Measurements from ENCODE around the gene LIN52. TPM values are rescaled to one million over a fixed set of nuclear protein-coding genes. Genes with fewer than 3 reads are reported as not detected.

LIN52 gene
- total and polyA plus RNA-seq, 10 donors = 4.0 to 11.3 (median 8.5) TPM

DNA sequence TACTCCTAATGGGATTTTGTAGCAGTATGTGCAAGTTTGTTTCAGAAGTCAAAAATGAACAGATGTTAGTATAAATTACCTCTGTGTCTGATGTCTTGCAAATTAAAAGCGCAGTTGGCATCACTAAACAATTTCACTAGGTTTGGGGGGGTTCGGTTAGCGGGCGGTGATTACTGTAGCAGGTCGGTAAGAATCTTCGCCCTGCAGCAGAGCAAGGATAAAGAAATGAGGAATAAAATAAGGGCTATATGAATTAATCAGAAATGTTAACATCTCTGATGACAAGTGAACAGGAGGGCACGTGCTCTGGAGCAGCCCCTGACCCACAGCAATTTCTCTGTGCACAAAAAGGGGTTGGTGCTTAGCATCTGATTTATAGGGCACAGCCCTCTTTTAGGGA, 110.9 kb downstream of the LIN52 start:
- DNase-seq = no peak

DNA sequence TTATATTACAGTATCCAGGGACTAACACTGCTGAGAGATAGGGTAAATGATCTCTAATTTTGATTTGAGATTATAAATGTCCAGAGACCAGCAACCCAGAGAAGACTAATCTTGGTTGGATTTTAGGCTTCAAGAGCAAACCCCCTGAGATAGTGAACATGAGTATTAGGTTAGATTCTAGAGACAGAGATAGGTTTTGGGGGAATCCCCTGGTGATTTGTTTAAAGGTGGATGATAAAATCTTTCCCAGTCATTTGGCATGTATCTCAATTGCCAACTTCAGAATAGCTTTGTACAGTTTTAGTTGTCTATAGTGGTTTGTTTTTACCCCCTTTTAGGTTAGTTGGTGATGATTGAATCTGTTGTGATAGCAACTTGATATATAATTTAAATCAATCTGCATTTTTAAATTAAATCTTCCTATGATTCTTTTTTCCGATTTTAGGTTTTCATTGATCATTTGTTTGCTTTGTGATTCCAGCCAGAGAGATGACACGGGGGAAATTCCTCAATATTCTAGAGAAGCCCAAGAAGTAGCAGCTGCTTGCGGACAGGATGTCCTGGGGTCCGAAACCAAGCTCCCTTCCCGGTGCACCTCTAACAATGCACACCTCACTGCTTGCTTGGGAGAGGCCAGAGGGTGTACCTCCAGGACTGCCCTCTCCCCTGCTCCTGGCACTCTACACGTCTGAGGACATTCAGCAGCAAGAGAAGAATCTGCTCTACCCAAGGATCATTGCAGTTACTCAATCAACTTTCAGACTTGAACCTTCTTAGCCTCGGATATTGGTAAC, 113.9 kb downstream of the LIN52 start:
- DNase-seq = no peak
- no peaks in the 10 kb centered on the region for H3K27me3 ChIP-seq (replicated peaks in 1 of 7)
- no peak overlapping the region for H3K27ac ChIP-seq
- no peaks in the 10 kb centered on the region for H3K9me3 ChIP-seq
- no peaks in the 10 kb centered on the region for H3K4me1 ChIP-seq
- intact Hi-C loops (cut with DNase I; ENCODE audit: low total_unique reads) = no loop called here
- TF ChIP-seq POLR2A (IDR thresholded peaks at IDR 0.05) (no peak), POLR2AphosphoS5 (IDR thresholded peaks at IDR 0.05) (no peak)
- TF ChIP-seq, protein P1, sequence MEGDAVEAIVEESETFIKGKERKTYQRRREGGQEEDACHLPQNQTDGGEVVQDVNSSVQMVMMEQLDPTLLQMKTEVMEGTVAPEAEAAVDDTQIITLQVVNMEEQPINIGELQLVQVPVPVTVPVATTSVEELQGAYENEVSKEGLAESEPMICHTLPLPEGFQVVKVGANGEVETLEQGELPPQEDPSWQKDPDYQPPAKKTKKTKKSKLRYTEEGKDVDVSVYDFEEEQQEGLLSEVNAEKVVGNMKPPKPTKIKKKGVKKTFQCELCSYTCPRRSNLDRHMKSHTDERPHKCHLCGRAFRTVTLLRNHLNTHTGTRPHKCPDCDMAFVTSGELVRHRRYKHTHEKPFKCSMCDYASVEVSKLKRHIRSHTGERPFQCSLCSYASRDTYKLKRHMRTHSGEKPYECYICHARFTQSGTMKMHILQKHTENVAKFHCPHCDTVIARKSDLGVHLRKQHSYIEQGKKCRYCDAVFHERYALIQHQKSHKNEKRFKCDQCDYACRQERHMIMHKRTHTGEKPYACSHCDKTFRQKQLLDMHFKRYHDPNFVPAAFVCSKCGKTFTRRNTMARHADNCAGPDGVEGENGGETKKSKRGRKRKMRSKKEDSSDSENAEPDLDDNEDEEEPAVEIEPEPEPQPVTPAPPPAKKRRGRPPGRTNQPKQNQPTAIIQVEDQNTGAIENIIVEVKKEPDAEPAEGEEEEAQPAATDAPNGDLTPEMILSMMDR (IDR thresholded peaks at IDR 0.05 in 8 of 11, conservative IDR thresholded peaks at IDR 0.05 in 3 of 11) = no peak
- H3K4me3 ChIP-seq = no peak overlapping the region
- H3K36me3 ChIP-seq = peaks cover 0 to 55% (median 27%) of the 10 kb centered on the region in 6 donors
- 92 to 97% (median 96%) methylated on average over 7 of the region's 7 CpGs for WGBS, 5 donors

More for the DNA sequence above, 110.9 kb downstream of the LIN52 start:
- 96 to 100% (median 97%) methylated on average over 7 of the region's 7 CpGs for WGBS, 5 donors
- Histone ChIP-seq H3K27ac (no peak overlapping the region), H3K9me3 (no peaks in the 10 kb centered on the region), H3K36me3 (peaks cover 0 to 39% (median 15%) of the 10 kb centered on the region in 6 donors), H3K4me3 (no peak overlapping the region), H3K4me1 (no peaks in the 10 kb centered on the region), H3K27me3 (replicated peaks in 1 of 7) (no peaks in the 10 kb centered on the region)
- TF ChIP-seq, protein P1 (IDR thresholded peaks at IDR 0.05 in 8 of 11, conservative IDR thresholded peaks at IDR 0.05 in 3 of 11) = no peak
- TF ChIP-seq POLR2A (IDR thresholded peaks at IDR 0.05) (no peak), POLR2AphosphoS5 (IDR thresholded peaks at IDR 0.05) (no peak)
- intact Hi-C loops (cut with DNase I; ENCODE audit: low total_unique reads) = no loop called here

DNA sequence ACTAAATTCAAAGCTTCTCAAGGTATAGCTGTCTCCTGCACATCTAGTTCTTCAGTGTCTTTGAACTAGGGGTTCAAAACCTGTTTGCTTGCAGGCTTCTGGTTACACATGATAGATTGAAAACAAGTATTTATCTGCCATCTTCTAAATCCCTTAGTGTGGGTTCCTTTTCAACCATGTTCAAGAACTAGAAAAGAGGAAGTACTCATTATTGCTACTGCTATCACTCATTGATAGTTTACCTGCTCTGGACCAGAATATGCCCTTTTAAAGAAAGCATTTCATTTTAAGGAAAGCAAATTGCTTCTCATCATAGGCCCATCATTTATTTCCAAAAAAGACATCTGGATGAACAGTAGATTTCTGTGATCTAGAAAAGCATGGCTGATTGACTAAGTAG, 117.4 kb downstream of the LIN52 start:
- Histone ChIP-seq H3K9me3 (no peaks in the 10 kb centered on the region), H3K27me3 (replicated peaks in 1 of 7) (no peaks in the 10 kb centered on the region), H3K4me1 (no peaks in the 10 kb centered on the region), H3K36me3 (peaks cover 0 to 63% (median 27%) of the 10 kb centered on the region in 6 donors), H3K27ac (no peak overlapping the region), H3K4me3 (no peak overlapping the region)
- TF ChIP-seq POLR2AphosphoS5 (IDR thresholded peaks at IDR 0.05) = no peak
- no peak for TF ChIP-seq POLR2A (IDR thresholded peaks at IDR 0.05)
- TF ChIP-seq, protein P1 (IDR thresholded peaks at IDR 0.05 in 8 of 11, conservative IDR thresholded peaks at IDR 0.05 in 3 of 11) = no peak
- intact Hi-C loops (cut with DNase I; ENCODE audit: low total_unique reads) = no loop called here
- no peak for DNase-seq

DNA sequence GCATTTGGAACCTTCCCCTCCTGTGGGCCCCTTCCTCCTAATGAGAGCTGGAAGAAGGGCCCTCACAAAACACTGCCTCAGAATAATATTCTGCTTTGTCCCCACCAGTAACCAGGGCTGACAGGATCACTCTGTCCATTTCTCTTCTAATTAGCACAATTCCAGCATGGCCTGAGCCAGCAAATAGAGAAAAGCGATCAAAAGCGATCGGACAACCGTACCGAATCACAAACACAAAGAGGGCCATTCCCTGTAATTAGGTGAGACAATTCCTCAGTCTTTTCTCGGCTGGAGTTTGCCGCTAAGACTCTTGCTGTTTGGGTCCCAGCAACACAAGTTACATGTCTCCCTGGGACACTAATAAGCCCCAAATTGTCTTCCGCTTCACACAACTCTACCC, 118.9 kb downstream of the LIN52 start:
- WGBS, 5 donors = 95 to 99% (median 96%) methylated on average over 8 of the region's 8 CpGs
- no peak overlapping the region for H3K4me3 ChIP-seq
- peaks cover 0 to 57% (median 27%) of the 10 kb centered on the region in 6 donors for H3K36me3 ChIP-seq
- TF ChIP-seq POLR2AphosphoS5 (IDR thresholded peaks at IDR 0.05) (no peak), POLR2A (IDR thresholded peaks at IDR 0.05) (no peak)
- TF ChIP-seq, protein P1 (IDR thresholded peaks at IDR 0.05 in 8 of 11, conservative IDR thresholded peaks at IDR 0.05 in 3 of 11) = no peak
- DNase-seq = no peak
- H3K4me1 ChIP-seq = no peaks in the 10 kb centered on the region
- no peak overlapping the region for H3K27ac ChIP-seq
- H3K27me3 ChIP-seq (replicated peaks in 1 of 7) = no peaks in the 10 kb centered on the region
- H3K9me3 ChIP-seq = no peaks in the 10 kb centered on the region
- intact Hi-C loops (cut with DNase I; ENCODE audit: low total_unique reads) = no loop called here

All from spleen (tissue), 11 donors.